GM19328 (cell line): ENCODE results near the gene GARS1.
"Not testable (repeated sequence)": the region's sequence is repeated elsewhere in the genome, so short reads cannot be mapped to it uniquely, and the experiment has no call there.

ENCODE experiments used
- ATAC-seq: cut with Tn5 transposase; IDR thresholded peaks from one replicate; pipeline ENCODE4 v1.9.1; 2021; ENCODE audit warnings: mild to moderate bottlenecking, moderate library complexity; ENCODE audit not compliant: unreplicated experiment

GARS1 gene

DNA sequence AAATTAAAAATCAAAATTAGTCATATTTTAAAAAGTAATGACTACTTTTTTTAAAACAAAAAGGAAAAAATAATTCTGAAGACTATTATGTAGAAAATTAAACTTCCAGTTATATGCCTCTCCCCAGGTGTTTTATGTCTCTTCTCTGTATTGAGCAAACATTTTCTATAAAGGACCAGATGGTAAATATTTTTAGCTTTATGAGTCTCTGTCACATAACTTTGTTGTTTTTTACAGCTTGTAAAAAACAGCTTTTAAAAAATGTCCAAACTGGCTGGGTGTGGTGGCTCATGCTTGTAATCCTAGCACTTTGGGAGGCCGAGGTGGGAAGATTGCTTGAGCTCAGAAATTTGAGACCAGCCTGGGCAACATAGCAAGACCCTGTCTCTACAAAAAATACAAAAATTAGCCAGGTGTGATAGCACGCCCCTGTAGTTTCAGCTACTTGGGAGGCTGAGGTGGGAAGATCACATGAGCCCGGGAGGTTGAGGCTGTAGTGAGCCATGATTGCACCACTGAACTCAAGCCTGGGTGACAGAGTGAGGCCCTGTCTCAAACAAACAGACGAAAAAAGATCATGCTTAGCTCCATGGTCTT, 23.5 kb downstream of the GARS1 start:
- no peak for ATAC-seq

DNA sequence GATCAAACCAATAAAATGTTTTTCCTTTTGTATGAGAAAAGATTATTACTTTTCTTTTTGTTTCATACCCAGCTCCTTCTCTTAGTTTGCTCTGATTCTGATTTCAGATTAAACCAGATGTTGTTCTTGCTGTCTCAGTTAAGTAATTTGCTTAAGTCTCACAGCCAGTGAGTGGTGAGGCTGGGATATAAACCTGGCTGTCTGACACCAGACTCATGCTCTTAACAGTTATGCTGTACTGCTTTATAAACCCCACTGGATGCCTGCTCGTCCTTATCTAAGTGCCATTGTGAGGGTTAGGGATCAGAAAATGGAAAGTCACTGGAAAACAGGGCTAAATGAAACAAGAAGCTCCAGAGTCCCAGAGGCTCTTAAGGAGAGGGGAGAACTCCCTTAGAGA, 24.3 kb downstream of the GARS1 start:
- ATAC-seq, result no peak

DNA sequence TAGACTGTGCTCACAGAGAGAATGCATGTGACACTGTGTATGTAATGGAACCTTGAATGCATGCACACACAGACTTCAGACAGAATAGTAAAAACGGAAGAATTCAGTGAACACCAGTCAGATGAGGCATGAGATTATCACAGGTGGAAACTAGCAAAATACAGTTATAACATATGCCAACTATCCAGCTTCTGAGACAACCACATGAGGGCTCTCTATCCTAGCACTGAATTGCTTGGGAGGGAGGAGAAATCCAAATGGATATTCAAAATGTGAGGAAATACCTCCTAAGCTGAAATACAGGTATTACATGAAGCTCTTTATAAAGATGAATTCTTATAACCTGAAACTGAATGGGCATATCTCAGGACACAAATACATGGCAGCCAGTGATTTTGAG, 30.6 kb downstream of the GARS1 start:
- ATAC-seq, result no peak

DNA sequence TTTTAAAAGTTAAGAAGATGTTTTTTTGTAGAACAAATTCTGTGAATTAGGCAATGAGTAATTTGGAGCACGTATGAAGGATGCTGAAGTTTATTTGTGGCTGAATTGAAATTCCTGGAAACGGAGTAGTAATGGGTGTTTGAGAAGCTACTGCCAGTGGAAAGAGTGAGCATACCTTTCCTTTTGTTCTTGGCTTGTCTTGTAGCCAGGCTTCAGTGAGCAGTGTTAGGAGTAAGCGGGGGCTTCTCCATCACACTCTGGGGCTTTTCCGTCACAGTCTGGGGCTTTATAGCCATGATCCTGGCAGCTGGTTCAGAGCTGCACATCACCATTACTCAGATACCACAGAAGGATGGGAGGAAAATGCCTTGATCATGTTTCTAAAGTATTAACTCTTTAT, 32.3 kb downstream of the GARS1 start:
- ATAC-seq, result no peak

DNA sequence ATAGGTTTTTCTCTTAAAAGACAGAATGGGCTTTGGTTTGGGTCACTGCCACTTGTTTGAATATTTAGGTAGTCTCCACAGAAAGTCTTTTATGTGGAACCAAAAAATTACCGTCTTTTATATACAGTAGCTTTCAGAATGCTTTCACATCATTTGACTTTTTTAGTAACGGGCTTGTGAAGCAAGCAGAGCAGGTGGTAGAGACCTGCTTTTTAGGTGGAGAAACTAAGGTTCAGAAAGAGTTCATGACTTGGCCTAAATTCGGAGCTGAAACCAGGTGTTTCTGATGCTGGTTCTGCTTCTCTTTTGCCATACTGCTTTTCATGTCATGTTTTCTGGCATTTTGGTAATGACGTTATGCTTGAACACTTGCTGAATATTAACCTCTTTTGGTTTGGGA, 36.3 kb downstream of the GARS1 start:
- peak; percentile 45 for ATAC-seq

DNA sequence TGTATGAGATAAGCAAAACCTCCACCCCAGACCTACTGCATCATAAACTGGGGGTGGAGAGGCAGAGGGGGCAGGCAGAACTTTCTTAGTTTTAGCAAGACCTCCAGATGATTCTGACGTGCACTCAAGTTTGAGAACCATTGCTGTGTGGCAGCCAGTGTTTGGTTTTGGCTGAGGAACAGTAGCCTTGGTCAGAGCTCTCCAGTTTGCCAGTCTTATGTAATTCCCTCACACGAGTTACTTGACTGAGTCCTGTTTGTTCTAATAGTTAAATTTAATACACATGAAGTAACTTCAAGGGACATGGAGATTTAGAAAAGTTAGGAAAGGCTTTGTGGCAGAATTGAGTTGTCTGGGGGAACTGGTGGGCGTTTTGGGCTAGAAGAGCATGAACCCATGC, 38.5 kb downstream of the GARS1 start:
- no peak for ATAC-seq

DNA sequence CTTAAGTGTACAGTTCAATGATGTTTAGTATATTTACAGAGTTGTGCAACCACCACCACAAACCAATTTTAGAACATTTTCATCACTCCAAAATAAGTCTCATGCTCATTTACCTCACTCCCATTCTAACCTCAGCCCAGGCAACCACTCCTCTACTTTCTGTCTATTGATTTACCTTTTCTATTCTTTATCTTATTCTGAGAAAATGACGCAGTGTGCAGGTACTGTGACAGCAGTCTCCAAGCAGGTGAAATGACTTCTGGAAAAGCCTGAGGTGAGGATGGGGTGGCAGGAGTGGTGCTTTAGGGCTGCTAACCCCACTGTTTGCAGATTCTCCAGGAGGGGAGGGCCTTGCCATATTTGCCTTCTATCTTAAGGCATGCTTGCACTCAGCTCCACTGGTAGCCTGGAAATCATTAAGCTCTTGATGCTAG, 39.5 kb downstream of the GARS1 start:
- no peak for ATAC-seq

DNA sequence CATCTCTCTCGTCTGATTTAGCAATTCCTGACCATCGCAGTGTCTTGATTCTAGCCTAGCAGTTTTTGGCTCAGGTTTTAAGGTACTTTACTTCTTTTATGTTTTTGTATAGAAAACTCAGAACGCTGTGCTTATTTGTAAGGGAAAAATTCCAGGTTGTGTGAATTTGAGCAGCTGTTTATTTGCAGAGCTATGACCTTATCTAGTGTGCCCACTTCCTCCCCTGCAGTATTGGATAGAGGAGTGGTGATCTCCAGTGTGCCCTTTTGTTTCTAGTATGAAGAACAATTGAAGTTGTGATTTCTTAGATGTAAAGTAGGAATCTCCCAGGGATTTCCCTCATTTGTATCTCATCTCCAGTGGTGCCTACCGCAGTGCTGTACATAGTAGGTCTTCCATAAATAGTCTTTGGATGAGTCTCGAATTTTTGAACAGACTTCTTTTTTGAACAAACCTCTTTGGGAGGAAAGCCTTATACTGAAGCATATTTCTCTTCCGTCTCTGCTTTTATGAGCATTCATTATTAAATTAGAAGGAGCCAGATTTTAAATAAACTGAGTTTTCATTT, 40.0 kb downstream of the GARS1 start:
- ATAC-seq, result no peak

DNA sequence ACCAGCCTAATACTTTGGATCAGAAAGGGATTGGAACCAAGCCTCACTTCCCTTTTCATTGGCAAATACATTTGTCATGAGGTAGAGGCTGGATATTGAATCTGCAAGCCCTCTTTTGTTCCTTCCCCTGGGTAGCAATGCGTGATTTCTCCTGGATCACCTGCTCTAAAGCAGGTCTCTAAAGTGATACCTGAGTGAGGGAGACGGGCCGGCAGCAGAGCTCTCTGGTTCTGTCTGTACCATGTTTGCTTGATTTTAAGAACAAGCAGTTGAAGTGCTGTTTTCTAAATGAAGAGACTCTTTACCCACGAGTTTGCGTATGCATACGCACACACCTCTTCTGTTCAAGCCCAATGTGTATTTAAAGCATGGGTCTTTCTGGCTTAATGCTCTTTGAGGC, 41.1 kb downstream of the GARS1 start:
- ATAC-seq, result no peak

DNA sequence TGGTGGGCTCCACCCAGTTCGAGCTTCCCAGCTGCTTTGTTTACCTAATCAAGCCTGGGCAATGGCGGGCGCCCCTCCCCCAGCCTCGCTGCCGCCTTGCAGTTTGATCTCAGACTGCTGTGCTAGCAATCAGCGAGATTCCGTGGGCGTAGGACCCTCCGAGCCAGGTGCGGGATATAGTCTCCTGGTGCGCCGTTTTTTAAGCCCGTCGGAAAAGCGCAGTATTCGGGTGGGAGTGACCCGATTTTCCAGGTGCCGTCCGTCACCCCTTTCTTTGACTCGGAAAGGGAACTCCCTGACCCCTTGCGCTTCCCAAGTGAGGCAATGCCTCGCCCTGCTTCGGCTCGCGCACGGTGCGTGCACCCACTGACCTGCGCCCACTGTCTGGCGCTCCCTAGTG, 47.6 kb downstream of the GARS1 start:
- ATAC-seq, result not testable (repeated sequence)

DNA sequence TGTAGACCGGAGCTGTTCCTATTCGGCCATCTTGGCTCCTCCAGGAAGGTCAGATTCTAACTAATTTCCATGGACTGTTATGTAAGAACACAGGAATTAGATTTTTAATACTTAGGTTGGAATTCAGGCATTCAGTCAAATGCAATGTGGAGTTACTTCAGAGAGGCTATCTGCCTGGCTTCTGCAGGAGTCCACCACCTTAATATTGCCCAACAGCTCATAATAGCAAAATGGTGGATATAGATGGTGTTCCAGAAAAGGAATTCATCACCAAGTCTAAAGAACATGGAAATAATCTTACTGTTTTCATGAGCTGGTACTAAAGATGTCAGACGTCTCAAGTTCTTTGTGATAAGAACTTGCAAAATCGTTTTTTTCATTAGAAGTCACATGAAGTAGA, 48.1 kb downstream of the GARS1 start:
- ATAC-seq, result no peak

DNA sequence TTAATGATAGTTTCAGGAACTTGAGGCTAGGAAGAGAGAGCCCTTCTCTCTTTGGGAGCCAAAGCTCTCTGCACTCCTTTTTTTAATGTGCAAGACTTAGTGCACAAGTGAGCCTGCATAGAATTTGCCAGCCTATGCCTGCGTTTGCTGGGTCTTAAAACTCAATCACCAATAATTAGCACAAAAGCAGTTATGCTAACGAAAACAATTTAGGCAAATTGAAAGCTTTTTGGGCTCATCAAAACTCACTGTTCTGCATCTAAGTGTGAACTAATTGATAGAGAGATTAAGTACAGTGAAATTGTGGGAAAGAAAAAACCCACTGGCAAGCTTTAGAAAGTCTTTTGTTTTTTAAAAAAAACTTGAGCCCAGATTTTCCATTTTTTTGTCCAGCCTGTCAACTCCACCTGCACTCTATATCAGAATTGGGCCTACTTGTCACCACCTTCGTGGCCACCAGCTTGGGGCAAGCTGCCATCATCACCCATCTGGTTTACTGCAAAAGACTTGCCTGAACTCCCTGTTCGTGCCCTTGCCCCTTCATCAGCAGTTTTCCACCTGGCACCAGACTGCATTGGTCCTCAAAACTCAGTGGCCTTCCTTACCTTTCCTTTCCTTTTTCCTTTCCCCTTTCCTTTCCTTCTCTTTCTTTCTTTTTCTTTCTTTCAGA, 49.7 kb downstream of the GARS1 start:
- ATAC-seq, result no peak

DNA sequence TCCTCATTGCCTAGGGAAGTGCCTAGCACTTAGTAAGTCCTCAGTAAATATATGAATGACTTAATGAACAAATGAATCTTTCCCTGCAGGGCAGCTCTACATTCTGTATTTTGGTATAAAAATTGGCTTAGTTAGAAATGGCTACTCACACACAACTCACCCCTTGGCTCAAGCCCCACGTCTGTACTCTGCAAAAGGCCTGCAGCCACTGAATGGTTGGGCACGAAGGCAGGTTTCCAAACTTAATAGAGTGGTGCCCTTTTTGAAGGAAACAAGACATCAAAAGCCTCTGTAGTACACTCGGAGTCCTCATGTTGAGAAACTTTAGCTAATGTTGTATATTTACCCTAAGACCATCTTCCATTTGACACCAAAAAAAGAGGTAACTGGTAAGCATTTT, 51.0 kb downstream of the GARS1 start:
- no peak for ATAC-seq

DNA sequence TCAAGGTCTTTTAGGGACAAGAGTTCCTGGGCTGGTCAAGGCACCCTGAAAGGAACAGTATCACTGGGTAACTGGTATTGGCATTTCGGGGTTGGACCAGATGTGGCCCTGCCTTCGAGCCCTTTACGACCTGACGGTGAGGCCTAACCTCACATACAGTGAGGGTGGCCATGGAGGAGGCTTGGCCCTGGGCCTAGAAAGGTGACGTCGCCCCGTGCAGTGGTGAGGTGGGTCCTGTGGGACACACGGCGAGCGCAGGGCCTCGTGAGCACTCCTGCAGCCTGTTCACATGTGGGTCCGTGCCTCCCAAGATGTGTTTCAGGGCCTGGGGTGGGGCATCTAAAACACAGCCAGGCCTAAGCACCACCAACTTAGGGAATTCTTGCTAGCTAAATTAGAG, 51.5 kb downstream of the GARS1 start:
- no peak for ATAC-seq

DNA sequence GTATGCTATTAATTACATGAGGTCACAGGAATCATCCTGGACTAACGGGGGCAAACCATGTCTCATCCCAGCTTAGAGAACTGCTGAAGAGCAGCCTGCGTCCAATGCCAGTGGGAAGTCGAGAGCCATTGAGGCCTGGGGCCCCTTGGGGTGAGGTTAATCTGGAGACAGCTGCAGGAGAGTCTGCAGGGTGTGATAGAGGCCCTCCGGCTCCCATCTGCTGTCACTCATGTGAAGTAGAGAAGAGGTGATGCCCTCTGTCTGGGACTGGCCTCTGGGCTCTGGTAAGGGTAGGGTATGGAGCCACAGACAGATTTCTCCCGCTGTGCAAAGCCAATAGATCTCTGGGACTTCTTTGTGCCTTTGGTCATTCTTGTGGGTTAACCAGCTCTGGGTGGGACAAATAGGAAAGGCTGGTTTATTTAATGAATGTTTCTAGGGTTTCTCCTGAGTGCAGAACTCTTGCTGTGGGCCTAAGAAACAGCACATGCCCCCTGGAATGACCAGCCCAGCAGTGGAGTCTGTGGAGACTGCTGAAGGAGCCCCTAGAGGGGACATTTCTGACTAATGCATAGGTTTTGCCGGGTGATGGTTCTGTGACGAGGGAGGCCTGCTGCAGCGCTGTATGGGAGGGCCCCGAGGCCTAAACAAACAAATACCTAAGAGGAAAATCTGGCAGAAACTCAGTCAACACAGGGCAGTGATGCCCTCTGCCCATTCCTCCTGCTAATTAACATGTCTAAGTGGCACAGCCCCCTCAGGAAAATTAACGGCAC, 53.1 kb downstream of the GARS1 start:
- ATAC-seq, result no peak

DNA sequence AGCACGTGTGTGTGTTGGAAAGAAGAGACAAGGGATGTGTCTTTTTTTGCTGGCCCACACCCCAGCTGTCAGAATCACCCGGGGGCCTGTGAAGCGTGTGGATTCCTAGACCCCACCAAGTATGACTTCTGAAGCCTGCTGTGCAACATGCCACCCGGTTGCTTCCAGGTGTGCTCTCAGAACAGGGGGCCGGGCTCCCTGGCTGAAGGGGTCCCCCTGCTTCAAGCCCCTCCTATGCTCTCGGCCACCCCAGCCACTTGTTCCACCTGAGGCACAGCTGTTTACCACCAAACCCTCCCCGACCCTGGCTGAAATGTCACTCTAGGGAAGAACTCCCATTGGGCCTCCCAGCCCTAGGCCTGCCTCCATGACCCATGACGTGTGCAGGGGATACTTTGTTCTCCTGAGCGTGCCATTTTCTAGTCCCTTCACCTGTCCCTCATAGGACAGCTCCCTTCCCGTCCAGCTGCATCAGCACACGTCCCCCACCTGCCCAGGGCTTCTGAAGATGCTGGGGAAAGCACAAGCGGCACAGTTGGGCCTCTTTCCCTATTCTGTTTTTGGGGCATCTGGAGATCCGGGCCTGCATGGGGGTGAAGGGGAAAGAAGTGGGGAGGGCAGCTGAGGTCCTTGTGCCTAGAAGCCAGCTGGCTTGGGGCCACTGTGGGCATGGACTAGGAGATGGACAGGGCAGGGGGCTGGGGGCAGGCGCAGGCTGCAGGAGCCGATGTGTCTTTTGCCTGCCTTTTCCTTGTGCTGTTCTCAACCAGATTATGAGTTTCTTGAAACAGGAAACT, 54.3 kb downstream of the GARS1 start:
- ATAC-seq, result no peak

DNA sequence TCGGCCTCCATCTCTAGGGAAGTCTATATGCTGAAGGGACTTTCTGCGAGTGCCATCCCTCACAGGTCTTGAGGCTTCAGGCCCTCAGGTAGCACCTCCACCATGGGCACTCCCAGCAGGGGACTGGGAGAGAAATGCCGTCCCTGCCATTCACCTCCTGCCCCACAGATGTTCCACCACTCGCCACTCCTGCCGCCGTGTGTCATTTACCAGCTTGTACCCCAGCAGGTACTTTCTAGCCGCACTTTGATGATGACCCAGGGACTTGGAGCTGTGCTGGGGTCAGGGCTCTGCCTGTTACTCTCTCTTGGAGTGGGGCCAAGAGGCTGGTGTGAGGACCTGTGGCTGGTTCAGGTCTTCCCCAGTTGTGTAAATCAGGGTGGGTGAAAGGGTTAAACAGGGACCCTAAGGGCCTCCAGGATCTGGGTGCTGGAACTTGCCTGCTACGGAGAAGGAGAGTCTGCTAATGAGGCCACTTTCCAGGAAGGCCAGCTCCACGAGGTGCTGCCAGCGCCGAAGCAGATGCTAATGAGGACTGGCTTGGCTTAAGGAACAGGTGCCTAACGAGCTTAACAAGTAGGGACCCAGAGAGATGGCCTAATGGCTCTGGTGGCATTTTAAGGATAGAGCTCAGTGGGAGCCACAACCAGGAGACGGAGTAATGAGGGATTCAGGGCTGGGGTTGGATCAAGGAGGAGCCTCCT, 55.2 kb downstream of the GARS1 start:
- ATAC-seq, result no peak

DNA sequence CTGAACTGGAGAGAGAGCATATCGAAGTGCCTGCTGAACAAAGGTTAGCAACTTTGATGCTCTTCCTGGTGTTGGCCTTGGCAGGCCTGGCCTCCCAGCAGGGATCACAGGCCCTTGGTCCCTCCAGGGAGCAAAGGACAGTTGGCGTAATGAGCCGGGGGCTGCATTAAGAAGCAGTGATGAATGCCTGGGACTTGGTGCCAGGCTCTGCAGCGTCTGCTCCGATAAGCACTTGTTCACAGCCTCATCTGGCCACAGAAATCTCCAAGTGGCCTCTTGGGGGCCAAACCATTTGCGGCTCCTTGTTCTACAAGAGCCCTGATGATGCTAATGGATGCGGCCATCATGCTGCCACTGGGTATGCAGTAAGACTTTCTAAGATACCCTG, 55.7 kb downstream of the GARS1 start:
- no peak for ATAC-seq

DNA sequence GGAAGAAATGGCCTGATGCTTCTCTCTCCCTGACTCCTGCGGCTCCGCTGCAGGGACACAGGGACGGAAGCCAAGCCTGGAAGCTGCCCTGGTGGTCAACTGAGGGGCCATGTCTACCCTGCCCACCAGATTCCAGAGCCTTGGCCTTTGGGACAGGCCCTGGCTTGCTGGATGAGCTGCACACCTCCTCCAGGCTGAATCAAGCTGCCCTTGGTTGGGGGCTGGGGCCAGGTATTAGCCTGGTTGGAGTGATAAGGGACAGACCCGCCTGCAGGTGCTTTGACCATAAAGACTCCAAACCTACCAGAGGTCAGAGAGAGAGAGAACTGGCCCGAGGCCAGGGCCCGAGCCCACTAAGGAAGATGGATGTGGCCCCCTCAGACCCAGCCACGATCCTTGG, 57.5 kb downstream of the GARS1 start:
- ATAC-seq, result no peak
